ENCODE measurements around the gene EYA3. TPM values are rescaled to one million over a fixed set of nuclear protein-coding genes. Genes with fewer than 3 reads are reported as not detected.

The EYA3 gene
- total RNA-seq, 1 donor from 2014 or later, result 22.1 TPM

DNA sequence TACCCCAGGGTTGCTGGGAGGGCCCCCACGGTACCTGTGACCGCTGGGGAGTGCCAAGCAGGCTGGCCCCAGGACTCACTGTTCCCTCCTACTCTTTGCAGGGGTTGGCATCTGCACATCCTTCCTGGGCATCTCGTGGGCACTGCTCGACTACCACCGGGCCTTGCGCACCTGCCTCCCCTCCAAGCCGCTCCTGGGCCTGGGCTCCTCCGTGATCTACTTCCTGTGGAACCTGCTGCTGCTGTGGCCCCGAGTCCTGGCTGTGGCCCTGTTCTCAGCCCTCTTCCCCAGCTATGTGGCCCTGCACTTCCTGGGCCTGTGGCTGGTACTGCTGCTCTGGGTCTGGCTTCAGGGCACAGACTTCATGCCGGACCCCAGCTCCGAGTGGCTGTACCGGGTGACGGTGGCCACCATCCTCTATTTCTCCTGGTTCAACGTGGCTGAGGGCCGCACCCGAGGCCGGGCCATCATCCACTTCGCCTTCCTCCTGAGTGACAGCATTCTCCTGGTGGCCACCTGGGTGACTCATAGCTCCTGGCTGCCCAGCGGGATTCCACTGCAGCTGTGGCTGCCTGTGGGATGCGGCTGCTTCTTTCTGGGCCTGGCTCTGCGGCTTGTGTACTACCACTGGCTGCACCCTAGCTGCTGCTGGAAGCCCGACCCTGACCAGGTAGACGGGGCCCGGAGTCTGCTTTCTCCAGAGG, 121.9 kb downstream of the EYA3 start:
- H2AFZ ChIP-seq (ENCODE audit: low read depth, low read length), result no peak overlapping the region
- no peak overlapping the region for H3K4me3 Mint-ChIP-seq (ENCODE audit: unreplicated experiment)
- no peak overlapping the region for H3K4me3 ChIP-seq (ENCODE audit: insufficient read depth, low read depth, low read length)
- no peaks in the 10 kb centered on the region for H3K9me3 ChIP-seq (ENCODE audit: insufficient read depth, low read depth, low read length)
- H4K20me1 ChIP-seq (ENCODE audit: insufficient read depth, low read length), result peaks cover 5% of the 10 kb centered on the region
- H3K27ac Mint-ChIP-seq (ENCODE audit: unreplicated experiment), result no peak overlapping the region
- H3K27me3 Mint-ChIP-seq (ENCODE audit: low read depth, unreplicated experiment), result no peaks in the 10 kb centered on the region
- H3K36me3 ChIP-seq (ENCODE audit: insufficient read depth, low read length), result no peaks in the 10 kb centered on the region
- H3K79me2 ChIP-seq (ENCODE audit: insufficient read depth, low read length), result no peaks in the 10 kb centered on the region
- peaks cover 19% of the 10 kb centered on the region for H3K36me3 Mint-ChIP-seq (ENCODE audit: low read depth, unreplicated experiment)
- H3K4me1 ChIP-seq (ENCODE audit: insufficient read depth, low read length), result peaks cover 29% of the 10 kb centered on the region
- H3K4me2 ChIP-seq (ENCODE audit: low read length), result no peak overlapping the region
- peaks cover 45% of the 10 kb centered on the region for H3K4me1 Mint-ChIP-seq (ENCODE audit: low read depth, unreplicated experiment)
- no peak overlapping the region for H3K9ac ChIP-seq (ENCODE audit: low read length)
- H3K9me3 Mint-ChIP-seq (ENCODE audit: unreplicated experiment), result no peaks in the 10 kb centered on the region
- no peak for TF ChIP-seq EZH2 (IDR thresholded peaks at IDR 0.05; ENCODE audit: insufficient read depth, low read length)
- TF ChIP-seq, protein P1, sequence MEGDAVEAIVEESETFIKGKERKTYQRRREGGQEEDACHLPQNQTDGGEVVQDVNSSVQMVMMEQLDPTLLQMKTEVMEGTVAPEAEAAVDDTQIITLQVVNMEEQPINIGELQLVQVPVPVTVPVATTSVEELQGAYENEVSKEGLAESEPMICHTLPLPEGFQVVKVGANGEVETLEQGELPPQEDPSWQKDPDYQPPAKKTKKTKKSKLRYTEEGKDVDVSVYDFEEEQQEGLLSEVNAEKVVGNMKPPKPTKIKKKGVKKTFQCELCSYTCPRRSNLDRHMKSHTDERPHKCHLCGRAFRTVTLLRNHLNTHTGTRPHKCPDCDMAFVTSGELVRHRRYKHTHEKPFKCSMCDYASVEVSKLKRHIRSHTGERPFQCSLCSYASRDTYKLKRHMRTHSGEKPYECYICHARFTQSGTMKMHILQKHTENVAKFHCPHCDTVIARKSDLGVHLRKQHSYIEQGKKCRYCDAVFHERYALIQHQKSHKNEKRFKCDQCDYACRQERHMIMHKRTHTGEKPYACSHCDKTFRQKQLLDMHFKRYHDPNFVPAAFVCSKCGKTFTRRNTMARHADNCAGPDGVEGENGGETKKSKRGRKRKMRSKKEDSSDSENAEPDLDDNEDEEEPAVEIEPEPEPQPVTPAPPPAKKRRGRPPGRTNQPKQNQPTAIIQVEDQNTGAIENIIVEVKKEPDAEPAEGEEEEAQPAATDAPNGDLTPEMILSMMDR (IDR thresholded peaks at IDR 0.05; ENCODE audit: insufficient read depth, low read depth, low read length), result no peak
- H3K27me3 ChIP-seq (ENCODE audit: insufficient read depth, low read length), result no peaks in the 10 kb centered on the region
- no peak for FAIRE-seq
- peak; percentile 32 for DNase-seq (ENCODE audit: low read depth)
- no peak overlapping the region for H3K27ac ChIP-seq (ENCODE audit: low read depth, low read length)

DNA sequence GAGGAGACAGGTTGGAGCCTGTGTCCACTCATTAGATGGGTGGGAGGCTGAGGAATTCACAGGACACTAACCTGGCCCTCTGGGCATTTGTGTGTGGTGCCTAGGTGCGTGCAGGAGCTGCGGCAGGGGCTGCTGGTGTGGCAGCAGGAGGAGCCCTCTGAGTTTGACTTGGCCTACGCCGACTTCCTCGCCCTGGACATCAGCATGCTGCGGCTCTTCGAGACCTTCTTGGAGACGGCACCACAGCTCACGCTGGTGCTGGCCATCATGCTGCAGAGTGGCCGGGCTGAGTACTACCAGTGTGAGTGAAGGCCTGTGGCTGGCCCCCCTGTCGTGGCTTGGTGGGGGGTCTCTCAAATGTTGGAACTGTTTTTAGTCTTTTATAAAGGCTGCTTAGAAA, 125.0 kb downstream of the EYA3 start:
- H3K4me3 Mint-ChIP-seq (ENCODE audit: unreplicated experiment), result no peak overlapping the region
- Histone ChIP-seq H3K4me1 (ENCODE audit: insufficient read depth, low read length) (peaks cover 23% of the 10 kb centered on the region), H3K36me3 (ENCODE audit: insufficient read depth, low read length) (no peaks in the 10 kb centered on the region), H3K79me2 (ENCODE audit: insufficient read depth, low read length) (no peaks in the 10 kb centered on the region), H4K20me1 (ENCODE audit: insufficient read depth, low read length) (peaks cover 9% of the 10 kb centered on the region), H3K9ac (ENCODE audit: low read length) (no peak overlapping the region), H3K4me2 (ENCODE audit: low read length) (no peak overlapping the region), H2AFZ (ENCODE audit: low read depth, low read length) (no peak overlapping the region), H3K27ac (ENCODE audit: low read depth, low read length) (no peak overlapping the region), H3K27me3 (ENCODE audit: insufficient read depth, low read length) (no peaks in the 10 kb centered on the region), H3K4me3 (ENCODE audit: insufficient read depth, low read depth, low read length) (no peak overlapping the region), H3K9me3 (ENCODE audit: insufficient read depth, low read depth, low read length) (no peaks in the 10 kb centered on the region)
- no peaks in the 10 kb centered on the region for H3K27me3 Mint-ChIP-seq (ENCODE audit: low read depth, unreplicated experiment)
- peaks cover 18% of the 10 kb centered on the region for H3K36me3 Mint-ChIP-seq (ENCODE audit: low read depth, unreplicated experiment)
- no peak for FAIRE-seq
- no peak overlapping the region for H3K27ac Mint-ChIP-seq (ENCODE audit: unreplicated experiment)
- H3K9me3 Mint-ChIP-seq (ENCODE audit: unreplicated experiment), result no peaks in the 10 kb centered on the region
- no peak for DNase-seq (ENCODE audit: low read depth)
- TF ChIP-seq EZH2 (IDR thresholded peaks at IDR 0.05; ENCODE audit: insufficient read depth, low read length), result no peak
- TF ChIP-seq, protein P1 (IDR thresholded peaks at IDR 0.05; ENCODE audit: insufficient read depth, low read depth, low read length), result no peak
- peaks cover 22% of the 10 kb centered on the region for H3K4me1 Mint-ChIP-seq (ENCODE audit: low read depth, unreplicated experiment)

DNA sequence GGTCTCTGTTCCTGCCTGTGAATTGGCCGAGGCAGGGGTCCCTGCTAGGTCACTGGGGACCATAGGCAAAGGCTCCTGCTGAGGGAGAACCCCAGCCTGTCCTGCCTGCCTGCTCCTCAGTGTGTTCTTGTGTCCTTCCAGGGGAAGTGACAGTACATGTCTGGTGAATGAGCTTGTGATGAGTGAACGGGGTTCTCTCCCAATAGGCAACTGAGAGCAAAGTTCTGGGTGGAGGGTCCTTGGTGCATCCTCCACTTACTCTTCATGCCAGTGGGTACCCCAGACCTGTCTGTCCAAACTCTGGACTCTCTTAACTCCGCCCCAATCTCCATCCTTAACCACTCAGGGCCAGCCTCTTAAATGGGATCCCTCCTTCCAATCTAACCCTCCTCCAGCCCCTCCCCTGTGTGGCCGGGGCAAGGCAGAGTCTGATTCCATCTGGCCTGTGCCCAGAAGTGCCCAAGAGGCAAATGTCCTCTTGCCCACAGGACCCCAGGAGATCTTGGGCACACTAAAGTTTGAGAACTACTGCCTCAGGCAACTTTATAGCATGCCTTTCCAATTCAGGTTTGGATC, 126.7 kb downstream of the EYA3 start:
- H3K9me3 Mint-ChIP-seq (ENCODE audit: unreplicated experiment), result no peaks in the 10 kb centered on the region
- peaks cover 13% of the 10 kb centered on the region for H3K36me3 Mint-ChIP-seq (ENCODE audit: low read depth, unreplicated experiment)
- Histone ChIP-seq H3K4me2 (ENCODE audit: low read length) (peak overlapping the region; percentile 93), H3K27ac (ENCODE audit: low read depth, low read length) (no peak overlapping the region), H3K79me2 (ENCODE audit: insufficient read depth, low read length) (no peaks in the 10 kb centered on the region), H3K36me3 (ENCODE audit: insufficient read depth, low read length) (no peaks in the 10 kb centered on the region), H2AFZ (ENCODE audit: low read depth, low read length) (no peak overlapping the region), H3K27me3 (ENCODE audit: insufficient read depth, low read length) (no peaks in the 10 kb centered on the region), H4K20me1 (ENCODE audit: insufficient read depth, low read length) (peaks cover 9% of the 10 kb centered on the region), H3K4me1 (ENCODE audit: insufficient read depth, low read length) (peaks cover 13% of the 10 kb centered on the region), H3K9ac (ENCODE audit: low read length) (no peak overlapping the region), H3K4me3 (ENCODE audit: insufficient read depth, low read depth, low read length) (no peak overlapping the region), H3K9me3 (ENCODE audit: insufficient read depth, low read depth, low read length) (no peaks in the 10 kb centered on the region)
- TF ChIP-seq EZH2 (IDR thresholded peaks at IDR 0.05; ENCODE audit: insufficient read depth, low read length), result no peak
- TF ChIP-seq, protein P1 (IDR thresholded peaks at IDR 0.05; ENCODE audit: insufficient read depth, low read depth, low read length), result no peak
- DNase-seq (ENCODE audit: low read depth), result no peak
- H3K4me3 Mint-ChIP-seq (ENCODE audit: unreplicated experiment), result peak overlapping the region; percentile 79
- peaks cover 6% of the 10 kb centered on the region for H3K27me3 Mint-ChIP-seq (ENCODE audit: low read depth, unreplicated experiment)
- no peak overlapping the region for H3K27ac Mint-ChIP-seq (ENCODE audit: unreplicated experiment)
- peak; percentile 9 for FAIRE-seq
- H3K4me1 Mint-ChIP-seq (ENCODE audit: low read depth, unreplicated experiment), result peaks cover 10% of the 10 kb centered on the region
